NCI-H748 (cell line): ENCODE data around the gene PTPRK.

Experiments
- DNase-seq: peaks from one replicate; lab custom pipeline; 2025; ENCODE audit not compliant: unreplicated experiment; lab: John Stamatoyannopoulos, UW

PTPRK gene

GRCh38 chr6:128098000-128098581 lies 422.3 kb downstream of the PTPRK start:
- no peak for DNase-seq

DNA sequence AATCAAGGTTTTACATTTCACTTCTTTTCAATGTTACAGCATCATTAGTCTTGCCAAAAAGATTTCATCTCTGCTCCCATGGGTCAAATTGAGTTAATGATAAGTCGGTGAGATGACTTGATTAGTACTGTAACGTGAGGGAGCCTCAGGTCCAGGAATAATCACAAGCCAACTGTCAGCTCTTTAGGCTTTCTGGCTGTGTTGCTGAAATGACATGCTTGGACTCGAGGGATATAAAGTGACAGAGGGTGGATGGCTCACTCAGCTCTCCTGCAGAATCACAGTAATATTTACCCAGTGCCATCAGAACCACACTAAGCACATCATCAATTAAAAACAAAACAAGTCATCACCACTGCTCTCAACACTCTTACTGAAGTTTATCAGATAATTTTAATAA lies 423.4 kb downstream of the PTPRK start:
- DNase-seq, result peak; percentile 33

DNA sequence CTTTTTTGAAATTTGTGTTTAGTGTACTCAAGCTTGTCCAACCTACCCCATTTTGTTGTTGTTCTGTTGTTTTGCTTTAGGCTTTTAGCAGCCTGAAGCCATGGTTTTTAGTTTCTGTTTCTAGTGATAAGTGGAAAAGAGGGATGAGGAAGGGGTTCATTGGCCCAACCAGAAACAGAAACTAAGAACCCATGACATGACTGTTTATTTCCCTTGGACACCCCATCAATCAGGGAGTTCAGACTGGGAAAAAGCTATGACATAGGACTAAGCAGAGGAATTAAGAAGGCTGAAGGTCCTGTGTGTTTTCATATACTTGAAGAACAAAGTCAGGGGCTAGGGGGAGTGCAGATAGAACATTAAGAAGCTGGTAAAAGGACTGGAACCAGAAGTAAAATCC lies 425.0 kb downstream of the PTPRK start:
- no peak for DNase-seq

GRCh38 chr6:128079021-128079420 lies 441.4 kb downstream of the PTPRK start:
- DNase-seq, result no peak

DNA sequence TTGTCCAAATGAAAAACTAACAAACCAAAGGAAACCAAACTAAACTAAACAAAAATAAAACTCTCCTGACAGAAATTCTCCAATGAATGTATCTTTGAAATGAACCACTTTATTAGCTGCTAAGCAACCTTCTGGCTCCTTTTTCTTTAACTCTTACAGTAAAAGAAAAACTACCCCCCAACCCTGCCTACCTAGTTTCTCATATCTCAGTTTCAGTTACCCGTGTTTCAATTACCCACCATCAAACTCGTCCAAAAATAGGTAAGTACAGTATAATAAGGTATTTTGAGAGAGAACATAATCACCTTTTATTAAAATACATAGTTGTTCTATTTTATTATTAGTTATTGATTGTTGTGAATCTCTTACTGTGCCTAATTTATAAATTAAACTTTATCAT lies 442.1 kb downstream of the PTPRK start:
- DNase-seq, result no peak

GRCh38 chr6:128076843-128077242 lies 443.6 kb downstream of the PTPRK start:
- DNase-seq, result no peak

GRCh38 chr6:128074567-128074966 lies 445.8 kb downstream of the PTPRK start:
- no peak for DNase-seq

GRCh38 chr6:128073389-128073788 lies 447.0 kb downstream of the PTPRK start:
- DNase-seq, result no peak

- DNase-seq, result no peak
Measured at GRCh38 chr6:128071212-128071611, 449.2 kb downstream of the PTPRK start.

GRCh38 chr6:128070406-128070805 lies 450.0 kb downstream of the PTPRK start:
- no peak for DNase-seq

DNA sequence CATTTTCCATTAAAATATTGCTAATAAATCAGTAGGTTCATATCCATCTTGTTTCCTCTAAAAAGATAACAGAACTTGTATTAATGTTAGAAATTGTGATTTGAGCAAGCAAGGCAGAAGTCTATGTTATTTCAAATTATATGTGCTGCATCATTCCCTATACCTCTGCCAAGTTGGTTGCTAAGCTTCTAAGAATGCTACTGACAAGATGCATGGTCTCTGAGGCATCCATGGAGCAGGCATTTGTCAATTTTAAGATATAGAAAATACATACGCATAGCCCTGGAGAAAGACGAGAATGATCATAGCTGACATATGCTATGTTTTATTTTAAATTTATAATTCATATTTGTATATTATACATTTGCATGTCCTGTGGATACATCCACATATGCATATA lies 451.2 kb downstream of the PTPRK start:
- DNase-seq, result no peak

DNA sequence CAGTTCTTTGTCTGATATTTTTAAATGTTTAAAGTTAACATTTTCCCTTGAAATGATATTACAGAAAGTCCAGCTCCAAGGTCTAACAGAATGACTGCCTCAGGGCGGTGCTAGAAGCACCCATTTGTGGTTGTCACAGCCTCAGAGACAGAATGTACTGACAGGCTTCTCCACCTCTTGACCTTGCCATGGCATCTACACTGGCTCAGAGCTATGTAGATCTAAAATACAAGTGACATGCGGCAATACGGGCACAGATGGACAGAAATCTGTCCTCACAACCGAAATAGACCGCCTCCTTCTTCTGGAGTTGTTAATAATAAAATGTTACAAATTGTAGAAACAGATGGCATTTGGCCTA lies 452.3 kb downstream of the PTPRK start:
- DNase-seq, result peak; percentile 38

- DNase-seq, result no peak
Measured at GRCh38 chr6:128067446-128068118, 452.8 kb downstream of the PTPRK start.

DNA sequence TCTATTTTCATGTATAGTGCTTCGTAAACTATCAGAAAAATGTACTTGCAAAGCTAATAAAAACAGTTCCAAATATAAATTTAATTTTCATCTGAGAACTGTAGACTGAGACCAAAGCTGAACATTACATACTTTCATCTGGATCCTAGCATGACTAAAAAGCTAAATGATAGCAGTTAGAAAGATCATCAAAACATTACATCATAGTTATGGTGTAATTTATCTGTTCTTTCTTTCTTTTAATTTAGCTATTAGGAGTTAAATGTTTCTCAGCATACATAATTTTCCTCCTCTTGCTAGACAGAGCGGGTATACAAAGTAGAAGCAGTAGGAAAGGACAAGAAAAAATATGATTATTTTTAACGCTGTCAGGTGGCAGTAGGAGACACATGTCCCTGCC lies 455.3 kb downstream of the PTPRK start:
- no peak for DNase-seq

DNA sequence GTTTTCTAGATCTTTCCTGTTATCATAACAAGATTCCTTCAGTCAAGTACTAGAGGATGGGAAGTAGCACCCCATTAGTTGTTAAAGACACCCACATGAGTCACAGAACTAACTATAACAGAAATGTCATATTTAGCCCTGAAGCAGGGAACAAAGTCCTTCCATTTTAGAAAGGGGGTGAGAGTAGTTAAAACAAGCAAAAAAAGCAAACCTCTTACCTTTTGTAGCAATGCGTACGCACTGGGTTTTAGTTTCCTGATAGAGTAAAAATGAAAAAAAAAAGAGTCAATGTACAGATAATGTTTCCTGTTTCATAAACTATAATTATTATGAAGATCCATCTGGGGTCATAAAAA lies 455.9 kb downstream of the PTPRK start:
- no peak for DNase-seq

DNA sequence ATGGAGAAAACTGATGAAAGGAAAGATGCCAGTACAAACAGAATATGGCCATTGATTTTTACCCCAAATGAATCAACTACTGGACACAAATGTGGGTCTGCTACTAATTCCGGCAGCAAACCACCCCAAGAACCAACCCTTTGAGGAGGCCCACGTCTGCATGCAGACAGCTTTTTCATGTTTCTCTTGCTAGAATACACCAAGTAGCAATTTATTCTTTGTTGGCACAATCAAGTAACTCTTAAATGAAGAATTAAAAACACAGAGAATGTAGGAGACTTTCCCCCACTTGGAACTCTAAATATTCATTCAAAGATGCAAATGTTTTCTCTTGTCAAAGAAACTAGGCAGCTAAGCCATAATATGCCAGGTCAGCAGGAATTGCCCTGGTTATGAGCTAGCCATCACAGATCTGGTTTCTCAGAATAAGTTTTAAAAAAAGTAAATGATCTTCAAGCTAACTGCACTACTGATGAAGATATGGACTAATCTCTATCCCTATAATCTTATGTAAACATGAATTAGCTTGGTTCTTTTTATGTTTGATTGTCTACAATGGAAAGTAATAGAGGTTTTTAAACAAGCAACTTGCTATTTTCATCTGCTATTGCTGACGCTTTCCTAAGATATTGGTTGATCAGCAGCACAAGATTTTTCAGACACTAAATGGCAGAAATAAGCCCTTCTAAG lies 456.4 kb downstream of the PTPRK start:
- no peak for DNase-seq

- DNase-seq, result no peak
Measured at GRCh38 chr6:128062882-128063603, 457.4 kb downstream of the PTPRK start.

DNA sequence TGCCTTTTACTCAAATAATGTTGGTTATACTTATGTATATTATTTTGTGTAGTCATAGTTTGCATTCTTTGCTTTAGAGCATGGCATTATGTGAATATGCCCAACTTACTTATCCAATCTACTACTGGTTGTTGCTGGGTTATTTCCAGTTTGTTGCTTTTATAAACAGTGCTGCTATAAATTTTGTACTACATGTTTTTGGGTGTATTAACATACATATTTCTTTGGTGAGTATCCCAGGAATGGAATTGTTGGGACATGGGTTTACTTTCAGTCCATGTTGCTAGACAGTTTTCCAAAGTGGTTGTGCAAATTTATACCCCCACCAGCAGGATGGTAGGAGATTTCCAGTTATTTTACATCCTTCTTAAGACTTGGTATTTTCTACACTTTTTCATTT lies 462.5 kb downstream of the PTPRK start:
- DNase-seq, result no peak

- no peak for DNase-seq
Measured at GRCh38 chr6:128057541-128057940, 462.9 kb downstream of the PTPRK start.

DNA sequence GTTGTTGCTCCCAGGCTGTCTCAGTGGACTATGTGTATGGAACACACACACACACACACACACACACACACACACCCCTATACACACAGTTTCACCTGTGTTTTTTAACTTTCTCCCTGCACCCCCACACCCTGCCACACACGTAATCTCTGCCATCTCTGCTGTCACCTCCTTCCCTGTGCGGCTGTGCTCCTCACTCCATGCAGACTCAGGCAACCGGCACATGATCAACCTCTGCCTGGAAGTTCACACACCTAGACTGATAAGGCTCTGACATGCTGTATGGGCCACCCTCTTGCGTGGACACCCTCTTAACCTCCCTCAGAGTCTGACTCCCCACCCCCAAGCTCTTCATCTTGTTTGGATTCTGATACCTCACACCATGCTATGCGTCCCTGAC lies 467.3 kb downstream of the PTPRK start:
- DNase-seq, result no peak

GRCh38 chr6:128047989-128048388 lies 472.4 kb downstream of the PTPRK start:
- no peak for DNase-seq

- no peak for DNase-seq
Measured at GRCh38 chr6:128046033-128046432, 474.4 kb downstream of the PTPRK start.
